NCI-H524 treated with DMSO at 0.1 percent for 48 hours (cell line): ENCODE results near the gene CBX3.
A peak's percentile ranks its signal among the peaks of the same experiment; 100 is the strongest.
"Not testable (repeated sequence)": the region's sequence is repeated elsewhere in the genome, so short reads cannot be mapped to it uniquely, and the experiment has no call there.

Experiments
- DNase-seq: peaks from one replicate; lab custom pipeline; 2025; lab: John Stamatoyannopoulos, UW

CBX3 gene

DNA sequence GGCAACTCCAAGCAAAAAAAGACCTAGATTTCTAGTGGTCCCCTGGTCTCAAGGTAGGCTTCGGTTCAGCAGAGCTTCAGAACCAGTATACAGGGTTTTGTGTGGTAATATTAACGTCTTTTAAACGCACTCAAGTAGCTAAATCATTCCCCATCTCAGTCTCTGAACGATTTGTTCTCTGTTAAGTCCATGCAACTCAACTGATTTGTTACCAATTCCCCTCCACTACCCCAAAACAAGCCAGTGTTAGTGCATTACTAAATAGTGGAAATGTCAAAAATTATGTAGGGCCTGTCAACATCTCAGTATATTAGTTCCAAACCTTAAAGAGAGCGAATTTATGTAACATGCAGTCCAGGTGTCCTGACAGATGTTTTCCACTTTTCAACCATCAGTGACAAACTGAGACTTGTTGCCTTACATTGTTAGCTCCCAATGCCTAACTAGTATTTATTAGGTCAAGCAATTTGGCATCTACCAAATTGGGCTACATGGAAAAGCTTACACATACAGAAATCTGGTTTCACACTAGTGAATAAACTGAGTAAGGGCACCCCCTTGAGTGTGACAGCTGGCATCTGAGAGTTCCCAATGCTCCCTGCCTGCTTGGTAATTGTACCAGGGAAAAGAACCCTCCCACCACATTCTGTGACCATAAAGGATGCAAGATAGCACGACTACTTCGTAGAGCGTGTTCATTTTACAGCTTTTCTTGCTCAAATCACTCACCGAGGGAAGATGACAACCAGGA lies 13.2 kb upstream of the CBX3 start:
- no peak for DNase-seq

- no peak for DNase-seq
Observed at GRCh38 chr7:26188957-26189541, 12.5 kb upstream of the CBX3 start.

GRCh38 chr7:26189697-26190096 lies 11.8 kb upstream of the CBX3 start:
- DNase-seq, result no peak

- no peak for DNase-seq
Observed at GRCh38 chr7:26190417-26190869, 11.1 kb upstream of the CBX3 start.

DNA sequence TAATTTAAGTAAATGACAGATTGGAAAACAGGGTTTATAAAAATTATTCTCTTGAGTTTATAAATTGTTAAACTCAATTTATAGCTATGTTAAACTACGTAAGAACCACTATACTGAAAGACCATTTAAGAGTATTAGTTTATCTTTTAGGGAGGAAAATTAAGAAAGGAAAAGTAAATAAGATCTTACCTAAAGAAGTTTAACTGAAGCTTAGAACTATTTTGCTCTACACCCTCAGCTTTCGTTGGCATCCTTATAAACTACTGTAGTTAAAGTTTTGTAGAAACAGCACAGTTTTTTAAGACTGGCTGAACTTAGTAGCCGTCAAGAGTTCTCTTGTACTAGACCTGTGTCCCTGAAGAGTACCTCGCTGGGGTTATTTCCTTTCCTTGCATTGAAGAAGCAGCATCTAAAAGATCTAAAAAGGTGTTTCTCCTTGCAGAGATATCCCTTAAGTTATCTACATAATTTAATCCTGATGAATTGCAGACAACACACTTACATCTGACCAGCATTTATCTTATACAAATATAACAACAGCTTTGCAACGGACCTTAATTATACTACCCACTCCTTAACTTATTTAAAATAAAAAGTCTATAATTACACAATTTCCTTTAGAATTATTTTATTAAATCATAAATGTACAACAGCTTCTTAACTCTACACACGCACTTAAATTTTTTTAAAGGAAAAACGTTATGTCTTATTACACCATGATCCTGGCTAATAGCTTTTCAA lies 10.1 kb upstream of the CBX3 start:
- DNase-seq, result no peak

DNA sequence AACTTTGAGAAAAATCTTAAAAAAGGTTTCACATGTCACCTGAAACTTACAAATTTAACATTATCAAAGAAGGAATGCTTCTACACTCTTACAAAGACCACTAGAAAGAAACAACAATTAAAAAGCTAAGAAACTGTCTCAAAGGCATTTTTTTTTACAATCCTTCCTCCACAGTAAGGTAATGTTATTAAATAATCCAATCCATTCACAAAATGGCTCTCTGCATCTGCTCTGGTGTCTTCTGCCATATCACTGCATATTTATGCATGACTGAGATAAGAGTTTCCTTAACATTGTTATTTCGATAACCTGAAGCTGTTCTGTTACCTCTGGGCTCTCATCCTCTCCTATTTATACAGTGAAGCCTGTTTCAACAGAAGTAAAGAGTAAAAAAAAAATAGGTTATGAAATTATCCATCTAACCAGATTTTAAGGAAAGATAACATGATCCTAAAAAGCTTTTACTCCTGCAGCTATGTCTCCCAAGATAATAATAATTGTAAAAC lies 9.5 kb upstream of the CBX3 start:
- DNase-seq, result no peak

DNA sequence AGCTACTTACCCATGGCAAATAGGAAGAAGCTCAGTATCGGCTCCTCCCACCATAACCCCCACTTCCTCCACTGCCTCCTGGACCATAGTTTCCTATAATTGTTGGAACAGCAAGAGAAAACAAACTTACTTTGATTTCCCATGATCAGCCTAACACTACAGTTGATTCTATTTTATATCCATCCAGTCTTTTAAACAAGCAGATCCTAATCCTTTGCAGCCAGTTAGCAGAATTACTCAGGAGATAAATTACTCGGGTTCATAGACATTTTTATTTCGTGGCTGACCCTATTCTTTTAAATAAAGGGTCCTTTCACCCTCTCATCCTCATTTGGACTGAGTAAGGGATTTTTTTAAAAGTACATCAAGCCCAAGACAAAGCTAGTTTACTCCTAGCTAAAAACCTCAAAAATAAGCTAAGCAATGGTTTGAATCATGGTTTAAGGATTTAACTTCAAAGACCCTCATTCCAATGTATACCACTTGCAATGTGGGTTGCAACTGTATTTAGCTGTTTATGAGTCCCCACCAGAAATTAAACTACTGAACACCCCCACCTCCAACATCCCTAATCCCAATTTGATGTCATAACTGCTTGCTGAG lies 9.0 kb upstream of the CBX3 start:
- DNase-seq, result no peak

GRCh38 chr7:26193432-26194207 lies 7.9 kb upstream of the CBX3 start:
- no peak for DNase-seq

GRCh38 chr7:26194764-26195163 lies 6.8 kb upstream of the CBX3 start:
- not testable (repeated sequence) for DNase-seq

GRCh38 chr7:26195182-26195581 lies 6.4 kb upstream of the CBX3 start:
- no peak for DNase-seq

DNA sequence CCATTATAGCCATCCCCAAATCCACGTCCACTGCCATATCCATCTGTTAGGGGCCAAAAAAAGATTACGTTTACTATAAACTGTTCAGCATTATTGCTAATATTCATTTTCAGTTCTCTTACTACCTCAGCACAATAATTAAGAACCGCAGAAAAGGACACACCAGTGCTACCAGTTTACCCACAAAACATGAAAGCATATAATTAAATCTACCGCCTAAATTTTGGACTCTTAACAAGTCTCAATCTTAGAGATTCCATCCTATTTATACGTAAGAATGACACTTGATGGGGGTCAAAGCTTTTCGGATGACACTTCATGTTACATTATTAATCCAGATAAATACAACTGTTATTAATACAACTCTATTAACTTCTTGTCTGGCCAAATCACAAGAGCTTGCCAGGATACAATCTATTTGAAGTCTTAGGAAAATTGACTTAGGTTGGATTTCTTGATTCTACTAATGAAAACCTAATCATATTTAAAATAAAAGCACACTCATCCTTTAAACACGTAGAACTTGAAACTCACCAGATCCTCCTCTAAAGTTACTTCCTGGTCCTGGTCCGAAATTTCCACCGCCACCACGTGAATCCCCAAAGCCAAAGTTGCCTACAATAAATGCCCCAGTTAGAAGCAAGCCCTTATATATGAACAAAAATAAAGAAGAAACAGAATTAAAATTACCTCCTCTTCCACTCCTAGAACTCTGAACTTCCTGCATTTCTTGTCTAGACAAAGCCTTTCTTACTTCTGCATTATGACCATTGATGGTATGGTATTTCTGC lies 5.5 kb upstream of the CBX3 start:
- DNase-seq, result no peak

DNA sequence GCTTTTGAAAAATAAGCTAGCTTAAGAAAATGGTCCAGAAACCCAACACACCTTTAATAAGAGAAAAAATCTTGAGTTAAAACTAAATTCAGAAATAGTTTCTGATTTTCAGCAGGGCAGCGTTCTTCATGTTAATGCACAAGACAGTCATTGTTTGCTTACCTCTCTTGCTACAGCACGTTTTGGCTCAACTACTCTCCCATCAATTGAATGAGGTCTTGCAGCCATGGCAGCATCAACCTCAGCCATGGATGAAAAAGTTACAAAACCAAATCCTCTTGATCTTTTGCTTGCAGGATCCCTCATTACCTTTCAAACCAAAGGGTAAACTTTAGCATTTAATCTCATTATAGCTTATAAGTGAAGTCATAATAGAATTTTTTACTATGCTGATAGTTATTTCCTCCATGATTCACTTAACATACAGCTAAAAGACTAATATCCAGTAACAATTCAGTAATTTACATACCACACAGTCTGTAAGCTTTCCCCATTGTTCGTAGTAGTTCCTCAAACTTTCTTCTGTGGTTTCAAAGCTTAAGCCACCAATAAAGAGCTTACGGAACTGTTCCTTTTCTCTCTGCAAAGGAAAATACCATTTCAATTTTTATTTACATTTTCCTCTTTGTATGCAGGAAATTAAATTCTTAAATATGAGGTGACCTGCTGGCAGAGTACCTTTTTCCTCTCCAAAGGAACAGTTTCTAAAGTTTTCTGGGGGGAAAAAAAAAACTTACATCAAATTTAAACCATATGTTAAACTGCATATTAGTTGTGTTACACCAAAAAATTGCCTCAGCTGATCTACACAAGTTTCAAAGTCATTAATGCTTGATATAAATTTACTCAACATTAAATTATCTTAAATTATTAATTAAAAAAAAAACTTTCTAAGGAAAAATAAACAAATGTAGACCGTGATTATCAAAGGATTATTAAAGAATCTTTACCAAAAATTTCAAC lies 4.1 kb upstream of the CBX3 start:
- DNase-seq, result no peak

GRCh38 chr7:26198133-26198780 lies 3.3 kb upstream of the CBX3 start:
- DNase-seq, result no peak

GRCh38 chr7:26198781-26199169 lies 2.8 kb upstream of the CBX3 start:
- no peak for DNase-seq

DNA sequence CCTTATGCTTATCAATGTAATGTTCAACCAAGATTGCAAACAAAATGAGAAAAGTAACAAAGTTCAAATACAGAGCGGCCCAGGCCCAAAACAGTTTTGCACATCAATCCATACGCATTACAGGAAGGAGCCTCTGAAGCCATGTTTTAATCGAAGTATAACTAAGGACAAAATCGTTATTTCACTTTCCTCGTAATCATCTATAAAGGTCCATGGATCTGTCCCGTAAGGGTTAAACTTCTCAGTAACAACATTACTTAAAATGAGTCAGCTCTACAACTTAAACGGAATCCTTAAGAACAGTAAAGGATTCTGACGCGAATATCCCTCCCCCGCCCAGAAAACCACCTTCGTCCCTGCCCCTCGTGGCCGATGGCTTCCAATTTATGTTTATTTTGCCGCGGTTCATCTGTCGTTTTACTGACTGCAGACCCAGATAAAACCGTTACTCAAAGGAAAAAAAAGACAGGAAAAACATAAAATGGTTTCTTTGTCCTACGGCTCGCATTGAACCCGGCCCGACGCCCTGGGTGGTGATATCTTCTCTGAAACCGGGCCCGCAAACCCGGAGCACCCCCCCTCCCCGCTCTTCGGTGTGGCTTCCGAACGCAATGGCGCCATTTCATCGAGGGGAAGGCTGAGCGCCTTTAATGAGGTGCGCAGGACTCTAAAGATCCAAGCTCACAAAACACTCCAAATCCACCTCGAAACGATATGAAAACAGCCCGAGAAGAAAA lies 2.1 kb upstream of the CBX3 start:
- no peak for DNase-seq

GRCh38 chr7:26200038-26200443 lies 1.5 kb upstream of the CBX3 start:
- no peak for DNase-seq

- peak; percentile 97 for DNase-seq
Observed at GRCh38 chr7:26200444-26201246, 900 bp upstream of the CBX3 start, which contains the start of gene HNRNPA2B1. HNRNPA2B1 (minus strand) TSS chr7:26200746; CDS start chr7:26200577, 169 bp downstream.
